Right lobe of liver (tissue), 4 donors: ENCODE measurements around the gene DOCK1.

Experiments used
- POLR2A ChIP-seq: fragments of 450-650 bp; IDR thresholded peaks from one replicate; pipeline ENCODE4 v1.6.1; 2017; ENCODE audit warnings: antibody characterized with exemption, mild to moderate bottlenecking
- TF ChIP-seq, protein P1 (sequence below), 4 donors: fragments of 200-600 bp in 3 of 4; fragments of 450-650 bp in 1 of 4; IDR thresholded peaks; one replicate each; pipeline versions ENCODE4 v1.5.1 to v1.8.0; 2016 to 2022; ENCODE audit warnings: antibody characterized with exemption in 4 of 4, mild to moderate bottlenecking in 2 of 4
- donor health status: DM: no; HTN: no; CAD: no.
- donor health status: DM: no; HTN: no; CAD: no.
- donor health status: DM: no; HTN: yes; CAD: no.

DNA sequence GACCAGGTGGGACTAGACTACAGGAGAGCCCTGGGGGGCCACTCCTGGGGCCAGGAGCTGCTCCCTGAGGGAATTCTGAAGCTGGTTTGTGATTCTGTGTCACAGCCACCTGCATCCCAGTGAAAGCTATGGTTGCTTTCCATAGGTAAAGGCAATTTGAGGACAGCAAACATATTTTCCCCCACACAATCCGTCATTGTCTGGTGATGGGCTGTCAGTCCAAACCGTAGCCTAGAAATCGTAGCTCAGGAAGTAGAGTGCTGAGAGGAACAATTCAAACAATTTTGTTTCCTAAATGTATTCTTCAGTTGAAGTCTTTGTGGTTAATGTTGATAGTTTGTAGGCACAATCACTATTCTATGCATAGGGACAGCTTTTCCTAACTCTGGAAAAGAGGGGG is 397.1 kb downstream of the DOCK1 start:
- TF ChIP-seq, protein P1, sequence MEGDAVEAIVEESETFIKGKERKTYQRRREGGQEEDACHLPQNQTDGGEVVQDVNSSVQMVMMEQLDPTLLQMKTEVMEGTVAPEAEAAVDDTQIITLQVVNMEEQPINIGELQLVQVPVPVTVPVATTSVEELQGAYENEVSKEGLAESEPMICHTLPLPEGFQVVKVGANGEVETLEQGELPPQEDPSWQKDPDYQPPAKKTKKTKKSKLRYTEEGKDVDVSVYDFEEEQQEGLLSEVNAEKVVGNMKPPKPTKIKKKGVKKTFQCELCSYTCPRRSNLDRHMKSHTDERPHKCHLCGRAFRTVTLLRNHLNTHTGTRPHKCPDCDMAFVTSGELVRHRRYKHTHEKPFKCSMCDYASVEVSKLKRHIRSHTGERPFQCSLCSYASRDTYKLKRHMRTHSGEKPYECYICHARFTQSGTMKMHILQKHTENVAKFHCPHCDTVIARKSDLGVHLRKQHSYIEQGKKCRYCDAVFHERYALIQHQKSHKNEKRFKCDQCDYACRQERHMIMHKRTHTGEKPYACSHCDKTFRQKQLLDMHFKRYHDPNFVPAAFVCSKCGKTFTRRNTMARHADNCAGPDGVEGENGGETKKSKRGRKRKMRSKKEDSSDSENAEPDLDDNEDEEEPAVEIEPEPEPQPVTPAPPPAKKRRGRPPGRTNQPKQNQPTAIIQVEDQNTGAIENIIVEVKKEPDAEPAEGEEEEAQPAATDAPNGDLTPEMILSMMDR (IDR thresholded peaks at IDR 0.05), result no peak
- no peak for TF ChIP-seq POLR2A
